SK-N-MC (cell line): ENCODE data around the gene MAPKAPK3.

ENCODE experiments used
- EZH2 ChIP-seq: fragments of 200-600 bp; sonication (generic); IDR thresholded peaks from one replicate; pipeline ENCODE4 v1.6.1; 2017; ENCODE audit warnings: antibody characterized with exemption
- FOXP2 ChIP-seq: optimal IDR thresholded peaks from 2 replicates; pipeline ENCODE3; 2011; ENCODE audit warnings: mild to moderate bottlenecking, moderate library complexity; ENCODE audit not compliant: insufficient read depth; ENCODE audit errors: extremely low read length, control extremely low read depth

DNA sequence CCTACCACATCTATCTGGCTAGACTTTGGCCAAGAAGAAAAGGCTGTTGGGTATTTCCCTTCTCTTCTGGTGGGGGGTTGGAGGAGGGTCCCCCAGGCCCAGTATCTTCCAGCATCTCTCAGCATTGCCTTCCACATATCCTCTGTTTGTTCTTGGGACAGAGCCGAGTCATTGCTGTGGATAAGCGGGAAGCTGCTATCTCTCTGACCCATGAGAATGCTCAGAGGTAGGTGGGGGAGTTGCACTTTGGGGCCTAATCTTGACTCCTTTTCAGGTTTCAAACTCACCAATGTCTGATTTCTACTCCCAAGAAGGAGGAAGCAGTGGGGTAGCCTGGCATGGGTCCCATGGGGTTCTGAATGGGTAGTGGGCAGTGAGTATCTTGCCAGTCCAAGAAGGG is 39.6 kb upstream of the MAPKAPK3 start:
- no peak for TF ChIP-seq FOXP2
- TF ChIP-seq EZH2 = no peak
